A172 (cell line): ENCODE data around the gene CES1. TPM values are rescaled to one million over a fixed set of nuclear protein-coding genes. Genes with fewer than 3 reads are reported as not detected.

Experiments
- total RNA-seq: library from RNA; depleted of rRNA; stranded (reverse); fragments of >200 nt; shearing (Covaris generic); gene quantifications from 2 replicates; pipeline ENCODE4 v1.2.3, GENCODE V29; 2014; rRNA removed

Gene CES1
- total RNA-seq, 1 experiment from 2014 or later, result not detected

Other genes starting within 250 kb of the CES1 start
- 6.4 and 7.4 TPM in 2 replicates for gene SLC6A2, start 177.1 kb downstream of the CES1 start, total RNA-seq
- not detected in 2 replicates for gene CES5A, start 42.3 kb upstream of the CES1 start, total RNA-seq